Neural progenitor cell (in vitro differentiated cells): ENCODE data around the gene SYT1. TPM values are rescaled to one million over a fixed set of nuclear protein-coding genes. Genes with fewer than 3 reads are reported as not detected.

ENCODE experiments used
- DNase-seq: peaks from one replicate; pipeline ENCODE4 v3.0.0-alpha.2; 2016; ENCODE audit warnings: low spot score
- H2AFZ ChIP-seq: fragments of 200-600 bp; sonication (generic); replicated peaks from 2 replicates; pipeline ENCODE4 v1.6.1; 2016; ENCODE audit warnings: antibody characterized with exemption
- H3F3A ChIP-seq: fragments of 200-600 bp; sonication (generic); 2 replicates; pipeline ENCODE4 v1.6.1; 2016; ENCODE audit warnings: antibody characterized with exemption, low read depth
- H3K27ac ChIP-seq: fragments of 200-600 bp; sonication (generic); 2 replicates; pipeline ENCODE4 v1.5.1; 2016; ENCODE audit warnings: mild to moderate bottlenecking
- H3K27me3 ChIP-seq: fragments of 200-600 bp; sonication (generic); 2 replicates; pipeline ENCODE4 v1.6.1; 2016; ENCODE audit warnings: mild to moderate bottlenecking, moderate library complexity
- H3K36me3 ChIP-seq: fragments of 200-600 bp; sonication (generic); 2 replicates; pipeline ENCODE4 v1.5.1; 2016
- H3K4me1 ChIP-seq: fragments of 200-600 bp; sonication (generic); 2 replicates; pipeline ENCODE4 v1.6.1; 2016; ENCODE audit warnings: mixed run types
- H3K4me2 ChIP-seq: fragments of 200-600 bp; sonication (generic); 2 replicates; pipeline ENCODE4 v1.6.1; 2016
- H3K4me3 ChIP-seq: fragments of 200-600 bp; sonication (generic); 2 replicates; pipeline ENCODE4 v1.5.1; 2016
- H3K79me2 ChIP-seq: fragments of 200-600 bp; sonication (generic); 2 replicates; pipeline ENCODE4 v1.6.1; 2016; ENCODE audit warnings: low read depth
- H3K9ac ChIP-seq: fragments of 200-600 bp; sonication (generic); 2 replicates; pipeline ENCODE4 v1.6.1; 2016
- H3K9me3 ChIP-seq: fragments of 200-600 bp; sonication (generic); 2 replicates; pipeline ENCODE4 v1.5.1; 2016; ENCODE audit warnings: low read depth
- H4K20me1 ChIP-seq: fragments of 200-600 bp; sonication (generic); 2 replicates; pipeline ENCODE4 v1.6.1; 2016; ENCODE audit warnings: low read depth
- H3K27ac Mint-ChIP-seq: 3 replicates; pipeline ENCODE4 v1.8.0; 2021; ENCODE audit warnings: mixed read lengths
- H3K27me3 Mint-ChIP-seq: 2 replicates; pipeline ENCODE4 v1.8.0; 2022; ENCODE audit warnings: low read depth, mild to moderate bottlenecking, inconsistent platforms, moderate library complexity, mixed read lengths; ENCODE audit not compliant: insufficient read depth
- H3K36me3 Mint-ChIP-seq: 3 replicates; pipeline ENCODE4 v1.8.0; 2021; ENCODE audit warnings: mixed read lengths
- H3K4me1 Mint-ChIP-seq: 3 replicates; pipeline ENCODE4 v1.8.0; 2021; ENCODE audit warnings: mixed read lengths
- H3K4me3 Mint-ChIP-seq: 3 replicates; pipeline ENCODE4 v1.8.0; 2021; ENCODE audit warnings: mild to moderate bottlenecking, moderate library complexity, mixed read lengths
- H3K9me3 Mint-ChIP-seq: 3 replicates; pipeline ENCODE4 v1.8.0; 2020; ENCODE audit warnings: mixed read lengths
- EZH2 ChIP-seq: fragments of 200-600 bp; sonication (generic); IDR thresholded peaks from 2 replicates; pipeline ENCODE4 v1.6.1; 2017; ENCODE audit warnings: antibody characterized with exemption, mild to moderate bottlenecking, moderate library complexity
- EZH2phosphoT487 ChIP-seq: fragments of 200-600 bp; sonication (generic); IDR thresholded peaks from 2 replicates; pipeline ENCODE4 v1.6.1; 2017; ENCODE audit warnings: antibody characterized with exemption
- total RNA-seq: library from RNA; depleted of rRNA; stranded (reverse); fragments of >200 nt; gene quantifications from 2 replicates; pipeline ENCODE4 v1.2.3, GENCODE V29; 2015; ENCODE audit warnings: low replicate concordance
- TF ChIP-seq, protein P1 (sequence below): fragments of 200-600 bp; sonication (generic); IDR thresholded peaks from 2 replicates; pipeline ENCODE4 v1.5.1; 2017; ENCODE audit warnings: antibody characterized with exemption, mild to moderate bottlenecking

SYT1 gene
- total RNA-seq, 1 donor from 2014 or later: 36.9 TPM

DNA sequence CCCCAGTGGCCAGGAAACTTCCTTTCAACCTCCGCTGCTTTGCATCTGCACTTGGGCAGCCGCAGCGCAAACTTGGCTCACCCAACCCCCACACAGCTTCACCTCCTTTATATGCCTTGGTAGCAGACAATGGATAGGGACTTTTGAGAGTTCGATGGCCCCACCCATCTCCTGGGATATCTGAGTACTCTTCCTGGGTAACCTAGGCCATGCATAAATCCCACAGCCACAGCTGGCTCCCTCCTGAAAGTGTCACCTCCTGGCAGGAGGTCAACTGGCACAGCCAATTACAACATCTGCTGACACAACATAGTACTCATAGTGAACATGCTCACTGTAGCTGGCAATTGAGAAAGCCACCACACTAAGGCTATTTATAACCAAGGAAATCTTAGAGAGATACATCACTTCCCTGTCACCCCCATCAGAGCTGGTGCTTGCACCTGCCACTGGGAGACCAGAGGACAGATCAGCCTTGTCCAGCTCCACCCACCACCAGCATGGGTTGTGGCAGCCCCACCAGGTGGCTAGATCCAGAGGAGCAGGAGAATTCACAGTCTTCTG, 410.0 kb downstream of the SYT1 start:
- Mint-ChIP-seq H3K9me3 (peaks cover 14% of the 10 kb centered on the region), H3K36me3 (peaks cover 6% of the 10 kb centered on the region), H3K27me3 (peaks cover 8% of the 10 kb centered on the region), H3K4me3 (no peak overlapping the region), H3K4me1 (peaks cover 4% of the 10 kb centered on the region), H3K27ac (no peak overlapping the region)
- Histone ChIP-seq H3K4me2 (no peak overlapping the region), H3K36me3 (no peaks in the 10 kb centered on the region), H3K4me1 (no peaks in the 10 kb centered on the region), H2AFZ (no peak overlapping the region), H3K4me3 (no peak overlapping the region), H3K27me3 (no peaks in the 10 kb centered on the region), H3K27ac (no peak overlapping the region), H3K9me3 (no peaks in the 10 kb centered on the region), H3F3A (no peaks in the 10 kb centered on the region), H3K79me2 (no peaks in the 10 kb centered on the region), H4K20me1 (no peaks in the 10 kb centered on the region), H3K9ac (no peak overlapping the region)
- DNase-seq: no peak
- TF ChIP-seq, protein P1, sequence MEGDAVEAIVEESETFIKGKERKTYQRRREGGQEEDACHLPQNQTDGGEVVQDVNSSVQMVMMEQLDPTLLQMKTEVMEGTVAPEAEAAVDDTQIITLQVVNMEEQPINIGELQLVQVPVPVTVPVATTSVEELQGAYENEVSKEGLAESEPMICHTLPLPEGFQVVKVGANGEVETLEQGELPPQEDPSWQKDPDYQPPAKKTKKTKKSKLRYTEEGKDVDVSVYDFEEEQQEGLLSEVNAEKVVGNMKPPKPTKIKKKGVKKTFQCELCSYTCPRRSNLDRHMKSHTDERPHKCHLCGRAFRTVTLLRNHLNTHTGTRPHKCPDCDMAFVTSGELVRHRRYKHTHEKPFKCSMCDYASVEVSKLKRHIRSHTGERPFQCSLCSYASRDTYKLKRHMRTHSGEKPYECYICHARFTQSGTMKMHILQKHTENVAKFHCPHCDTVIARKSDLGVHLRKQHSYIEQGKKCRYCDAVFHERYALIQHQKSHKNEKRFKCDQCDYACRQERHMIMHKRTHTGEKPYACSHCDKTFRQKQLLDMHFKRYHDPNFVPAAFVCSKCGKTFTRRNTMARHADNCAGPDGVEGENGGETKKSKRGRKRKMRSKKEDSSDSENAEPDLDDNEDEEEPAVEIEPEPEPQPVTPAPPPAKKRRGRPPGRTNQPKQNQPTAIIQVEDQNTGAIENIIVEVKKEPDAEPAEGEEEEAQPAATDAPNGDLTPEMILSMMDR: no peak
- TF ChIP-seq EZH2phosphoT487 (no peak), EZH2 (no peak)

GRCh38 chr12:79275631-79276030, 411.1 kb downstream of the SYT1 start:
- Histone ChIP-seq H3K4me2 (no peak overlapping the region), H3K27me3 (no peaks in the 10 kb centered on the region), H3K79me2 (no peaks in the 10 kb centered on the region), H3K4me1 (no peaks in the 10 kb centered on the region), H3K36me3 (no peaks in the 10 kb centered on the region), H3K4me3 (no peak overlapping the region), H3K27ac (no peak overlapping the region), H3F3A (no peaks in the 10 kb centered on the region), H2AFZ (no peak overlapping the region), H3K9ac (no peak overlapping the region), H3K9me3 (no peaks in the 10 kb centered on the region), H4K20me1 (no peaks in the 10 kb centered on the region)
- Mint-ChIP-seq H3K27ac (no peak overlapping the region), H3K36me3 (peaks cover 6% of the 10 kb centered on the region), H3K27me3 (peaks cover 8% of the 10 kb centered on the region), H3K9me3 (peaks cover 14% of the 10 kb centered on the region), H3K4me3 (no peak overlapping the region), H3K4me1 (peaks cover 4% of the 10 kb centered on the region)
- no peak for DNase-seq
- TF ChIP-seq, protein P1: no peak
- TF ChIP-seq EZH2: no peak
- TF ChIP-seq EZH2phosphoT487: no peak

DNA sequence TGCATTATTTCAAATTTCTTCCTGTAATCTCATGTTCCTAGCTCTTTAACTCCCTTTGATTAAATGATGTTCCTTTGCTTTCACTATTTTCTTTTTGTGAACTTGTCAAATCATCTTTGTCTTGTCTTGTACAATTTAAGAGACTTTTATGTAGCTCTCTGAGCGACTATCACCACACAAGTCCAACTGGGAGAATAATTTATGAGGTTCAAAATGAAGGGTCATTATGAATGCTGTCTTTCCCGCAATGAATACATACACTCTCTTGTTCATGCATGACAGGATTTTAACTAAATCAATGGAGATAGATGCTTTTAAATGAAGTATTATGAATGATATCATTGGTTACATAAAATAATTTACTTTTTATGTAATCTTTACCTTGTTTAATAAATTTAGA, 418.8 kb downstream of the SYT1 start:
- Mint-ChIP-seq H3K4me3 (no peak overlapping the region), H3K4me1 (peaks cover 3% of the 10 kb centered on the region), H3K9me3 (peaks cover 5% of the 10 kb centered on the region), H3K27ac (no peak overlapping the region), H3K36me3 (no peaks in the 10 kb centered on the region), H3K27me3 (no peaks in the 10 kb centered on the region)
- H3K9me3 ChIP-seq: no peaks in the 10 kb centered on the region
- no peak overlapping the region for H2AFZ ChIP-seq
- H3K36me3 ChIP-seq: peaks cover 3% of the 10 kb centered on the region
- TF ChIP-seq EZH2phosphoT487 (no peak), EZH2 (no peak)
- TF ChIP-seq, protein P1: no peak
- H3K9ac ChIP-seq: no peak overlapping the region
- no peaks in the 10 kb centered on the region for H3K4me1 ChIP-seq
- H4K20me1 ChIP-seq: no peaks in the 10 kb centered on the region
- H3K27me3 ChIP-seq: no peaks in the 10 kb centered on the region
- DNase-seq: no peak
- no peaks in the 10 kb centered on the region for H3K79me2 ChIP-seq
- H3F3A ChIP-seq: no peaks in the 10 kb centered on the region
- no peak overlapping the region for H3K27ac ChIP-seq
- H3K4me3 ChIP-seq: no peak overlapping the region
- H3K4me2 ChIP-seq: no peak overlapping the region
